Panc1 (cell line): Measurements from ENCODE around the gene SH3PXD2B. TPM values are rescaled to one million over a fixed set of nuclear protein-coding genes. Genes with fewer than 3 reads are reported as not detected.
"Not testable (repeated sequence)": the region's sequence is repeated elsewhere in the genome, so short reads cannot be mapped to it uniquely, and the experiment has no call there.

ENCODE experiments used
- ATAC-seq: fragments of 200-7000 bp; cut with Tn5 transposase; 2 replicates; pipeline ENCODE4 v1.9.1; 2020; ENCODE audit warnings: mild to moderate bottlenecking, moderate library complexity
- BruUV-seq: library from RNA; stranded (reverse); fragments of 400-500 nt; replicated peaks from 2 replicates; lab custom pipeline; 2021; lab: Mats Ljungman, UMichigan
- CTCF ChIA-PET: fragments of 300-600 bp; sonication (Branson Sonifier 250); formaldehyde crosslinking; loops from one replicate; lab custom pipeline; 2022; ENCODE audit warnings: antibody characterized with exemption; lab: Charles Lee
- POLR2A ChIA-PET: fragments of 300-600 bp; sonication (Branson Sonifier 250); formaldehyde crosslinking; loops from one replicate; lab custom pipeline; 2022; ENCODE audit warnings: antibody characterized with exemption; lab: Charles Lee
- DNase-seq: peaks from one replicate; pipeline ENCODE4 v3.0.0-alpha.2; 2010; ENCODE audit warnings: low read depth, low spot score
- H3K27ac ChIP-seq: 2 replicates; pipeline ENCODE4 v1.5.1; 2011; ENCODE audit warnings: mild to moderate bottlenecking, low read length, inconsistent platforms
- H3K27me3 ChIP-seq: fragments of 200-500 bp; sonication (Bioruptor generic); 2 replicates; pipeline ENCODE4 v1.6.0; 2014; ENCODE audit warnings: low read length, inconsistent platforms; ENCODE audit not compliant: control insufficient read depth, insufficient read depth
- H3K36me3 ChIP-seq: fragments of 200-500 bp; sonication (Bioruptor generic); 2 replicates; pipeline ENCODE4 v1.5.1; 2014; ENCODE audit warnings: inconsistent platforms, mild to moderate bottlenecking, low read length, moderate library complexity; ENCODE audit not compliant: control insufficient read depth, insufficient read depth
- H3K4me1 ChIP-seq: 2 replicates; pipeline ENCODE4 v1.5.1; 2011; ENCODE audit warnings: inconsistent platforms, mild to moderate bottlenecking, low read length, moderate library complexity; ENCODE audit not compliant: control insufficient read depth, insufficient read depth
- H3K4me3 ChIP-seq, 2 experiments: 2 replicates each; pipeline ENCODE4 v1.5.1; 2011 to 2012; ENCODE audit warnings: low read depth in 2 of 2, low read length in 2 of 2, mild to moderate bottlenecking in 2 of 2, inconsistent platforms in 1 of 2, moderate library complexity in 1 of 2
- H3K9me3 ChIP-seq: fragments of 200-500 bp; sonication (Bioruptor generic); 2 replicates; pipeline ENCODE4 v1.5.1; 2014; ENCODE audit warnings: low read depth, mild to moderate bottlenecking, inconsistent platforms, low read length, moderate library complexity; ENCODE audit not compliant: control insufficient read depth, insufficient read depth
- CTCF ChIP-seq: fragments of 450-650 bp; IDR thresholded peaks from 2 replicates; pipeline ENCODE4 v1.5.1; 2017; ENCODE audit warnings: mild to moderate bottlenecking
- POLR2AphosphoS5 ChIP-seq: IDR thresholded peaks from 2 replicates; pipeline ENCODE4 v1.6.1; 2012; ENCODE audit warnings: mild to moderate bottlenecking, low read depth, low read length, moderate library complexity
- REST ChIP-seq, 2 experiments: IDR thresholded peaks; 2 replicates each; pipeline ENCODE4 v1.6.1; 2011 to 2012; ENCODE audit warnings: low read depth in 2 of 2, control low read depth in 1 of 2, low read length in 1 of 2, mild to moderate bottlenecking in 1 of 2, moderate library complexity in 1 of 2; ENCODE audit not compliant: insufficient read depth in 1 of 2
- SIN3A ChIP-seq: IDR thresholded peaks from 2 replicates; pipeline ENCODE4 v1.6.1; 2012; ENCODE audit warnings: low read depth, mild to moderate bottlenecking, low read length, moderate library complexity, borderline replicate concordance; ENCODE audit not compliant: insufficient read depth
- TCF7L2 ChIP-seq: IDR thresholded peaks from 2 replicates; pipeline ENCODE4 v1.6.1; 2011; ENCODE audit warnings: mild to moderate bottlenecking, low read depth, low read length, inconsistent platforms
- in situ Hi-C: cut with HindIII; loops from 2 replicates; pipeline ENCODE4 v1.10.0; 2016; ENCODE audit warnings: low sequenced_read_pairs, low pct_unique_long_range_greater_than_20kb
- intact Hi-C: fragments of 100-400 bp; cut with micrococcal nuclease; formaldehyde crosslinking; loops from one replicate; pipeline ENCODE4 v1.10.0; 2022; ENCODE audit not compliant: unreplicated experiment
- total RNA-seq: library from RNA; stranded (reverse); gene quantifications from one replicate; pipeline ENCODE4 v1.2.1, GENCODE V29; 2021; ENCODE audit not compliant: unreplicated experiment

SH3PXD2B gene
- total RNA-seq, 1 experiment from 2014 or later = 39.7 TPM

- Histone ChIP-seq H3K4me1 (no peaks in the 10 kb centered on the region; the same call in 1 of the 2 replicates), H3K27ac (no peak overlapping the region), H3K27me3 (no peaks in the 10 kb centered on the region), H3K36me3 (no peaks in the 10 kb centered on the region), H3K9me3 (no peaks in the 10 kb centered on the region), H3K4me3 (no peak overlapping the region)
- intact Hi-C loops (no loop called here), in situ Hi-C loops (no loop called here)
- ChIA-PET POLR2A (no interaction called here), CTCF (no interaction called here)
- TSS peak; percentile 46 for BruUV-seq
- DNase-seq (no peak), ATAC-seq (peak; percentile 53; the same call in 1 of the 2 replicates)
- TF ChIP-seq CTCF (no peak), POLR2AphosphoS5 (no peak), REST (IDR thresholded peaks at IDR 0.05; ENCODE audit: insufficient read depth in 1 of 2, low read depth in 2 of 2, low read length in 1 of 2) (no peak), TCF7L2 (no peak), SIN3A (no peak)
These were observed 120.1 kb downstream of the SH3PXD2B start for GRCh38 chr5:172334196-172334595.

GRCh38 chr5:172326901-172327300, 127.4 kb downstream of the SH3PXD2B start:
- ATAC-seq, H3K27ac ChIP-seq, in situ Hi-C loops, intact Hi-C loops, BruUV-seq, H3K9me3 ChIP-seq, H3K36me3 ChIP-seq, CTCF ChIA-PET, POLR2A ChIA-PET, DNase-seq, H3K27me3 ChIP-seq, H3K4me1 ChIP-seq, H3K4me3 ChIP-seq: not testable (repeated sequence)

GRCh38 chr5:172325452-172325851, 128.9 kb downstream of the SH3PXD2B start:
- Histone ChIP-seq H3K4me3 (no peak overlapping the region), H3K27ac (no peak overlapping the region; the same call in 1 of the 2 replicates), H3K27me3 (no peaks in the 10 kb centered on the region), H3K4me1 (peaks cover 8% of the 10 kb centered on the region), H3K9me3 (no peaks in the 10 kb centered on the region), H3K36me3 (no peaks in the 10 kb centered on the region)
- intact Hi-C loops = no loop called here
- in situ Hi-C loops = no loop called here
- ChIA-PET POLR2A (interaction anchor here (0.6 kb wide), 1 partner anchor 11 kb away, joined by 3 read pairs; no protein-coding TSS in a partner anchor), CTCF (no interaction called here)
- no peak for TF ChIP-seq SIN3A
- no peak for TF ChIP-seq CTCF
- no peak for TF ChIP-seq POLR2AphosphoS5
- no peak for TF ChIP-seq TCF7L2
- TF ChIP-seq REST (IDR thresholded peaks at IDR 0.05; ENCODE audit: insufficient read depth in 1 of 2, low read depth in 2 of 2, low read length in 1 of 2) = no peak
- DNase-seq (no peak), ATAC-seq (no peak)
- BruUV-seq = no TSS peak
